DMS114 treated with DMSO at 0.1 percent for 48 hours (cell line): ENCODE data around the gene SELENON.
"Not testable (repeated sequence)": the region's sequence is repeated elsewhere in the genome, so short reads cannot be mapped to it uniquely, and the experiment has no call there.

Experiments used
- DNase-seq: peaks from one replicate; lab custom pipeline; 2025; ENCODE audit not compliant: unreplicated experiment; lab: John Stamatoyannopoulos, UW

The SELENON gene

DNA sequence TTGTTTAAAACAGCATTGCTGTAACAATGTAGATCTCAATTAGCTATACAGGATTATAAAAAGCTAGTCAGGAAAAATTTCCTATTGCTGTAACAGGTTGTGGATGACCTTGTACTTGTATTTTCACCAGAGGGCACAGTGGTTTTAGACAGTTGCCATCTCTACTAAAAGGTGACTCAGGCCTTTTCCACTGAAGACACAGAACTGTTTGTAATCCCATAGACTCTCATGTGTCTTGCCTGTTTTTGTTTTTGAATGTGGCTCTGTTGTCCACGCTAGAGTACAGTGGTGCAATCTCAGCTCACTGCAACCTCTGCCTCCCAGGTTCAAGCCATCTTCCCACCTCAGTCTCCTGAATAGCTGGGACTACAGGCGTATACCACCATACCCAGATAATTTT lies 25.6 kb downstream of the SELENON start:
- DNase-seq = no peak

- no peak for DNase-seq
These were observed 26.6 kb downstream of the SELENON start for GRCh38 chr1:25826571-25826970.

GRCh38 chr1:25828491-25828890 lies 28.5 kb downstream of the SELENON start:
- no peak for DNase-seq

DNA sequence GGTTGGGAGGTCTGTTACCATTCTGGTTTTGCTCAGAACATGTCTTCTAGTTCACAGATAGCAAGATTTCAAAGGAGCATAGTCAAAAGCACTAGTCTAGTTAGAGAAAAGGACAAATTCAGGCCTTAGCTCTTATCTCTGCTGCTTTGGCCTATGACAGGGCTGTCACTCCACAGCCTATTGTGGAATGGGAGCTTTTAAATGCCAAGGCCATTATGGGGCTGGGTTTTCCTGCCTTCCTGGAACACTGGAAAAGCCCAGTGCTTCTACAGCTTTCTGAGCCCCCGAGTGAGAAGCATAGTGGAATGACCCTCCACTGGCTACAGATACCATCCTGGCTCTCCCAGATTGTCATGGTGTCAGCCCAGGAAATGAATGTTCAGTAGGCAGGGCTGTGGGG lies 29.1 kb downstream of the SELENON start:
- no peak for DNase-seq

- no peak for DNase-seq
These were observed 31.7 kb downstream of the SELENON start for GRCh38 chr1:25831569-25832196.

DNA sequence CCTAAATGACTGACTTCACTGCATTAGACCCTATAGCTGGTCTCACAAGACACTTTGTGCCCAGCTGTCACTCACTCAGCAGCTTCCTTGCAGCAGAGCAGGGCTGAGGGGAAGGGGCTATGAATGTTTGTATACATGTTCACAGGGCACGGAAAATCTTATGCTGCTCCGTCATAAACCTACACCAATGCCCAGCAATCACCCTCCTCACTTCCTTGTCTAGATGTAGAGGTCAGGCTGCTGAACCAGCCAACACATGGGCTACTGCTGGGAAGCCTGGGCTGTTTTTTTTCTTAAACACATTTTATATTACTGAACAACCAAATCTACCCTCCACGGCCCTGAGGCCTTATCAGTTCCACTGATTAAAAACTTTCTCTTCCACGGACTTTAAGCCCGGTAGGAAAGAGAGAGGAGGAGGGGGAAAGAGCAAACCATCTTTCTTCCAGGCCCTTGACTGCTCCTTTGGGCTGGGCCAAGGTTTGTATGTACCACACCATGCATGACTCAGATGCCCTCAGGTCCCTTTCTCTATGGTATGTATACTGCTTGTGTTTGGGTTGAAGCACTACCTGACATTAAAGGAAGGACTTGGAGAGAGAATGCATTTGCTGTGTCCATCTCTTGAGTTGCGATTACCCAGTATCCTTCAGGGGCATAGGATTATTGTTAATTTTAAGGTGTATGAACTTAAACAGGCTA lies 32.5 kb downstream of the SELENON start:
- DNase-seq = no peak

DNA sequence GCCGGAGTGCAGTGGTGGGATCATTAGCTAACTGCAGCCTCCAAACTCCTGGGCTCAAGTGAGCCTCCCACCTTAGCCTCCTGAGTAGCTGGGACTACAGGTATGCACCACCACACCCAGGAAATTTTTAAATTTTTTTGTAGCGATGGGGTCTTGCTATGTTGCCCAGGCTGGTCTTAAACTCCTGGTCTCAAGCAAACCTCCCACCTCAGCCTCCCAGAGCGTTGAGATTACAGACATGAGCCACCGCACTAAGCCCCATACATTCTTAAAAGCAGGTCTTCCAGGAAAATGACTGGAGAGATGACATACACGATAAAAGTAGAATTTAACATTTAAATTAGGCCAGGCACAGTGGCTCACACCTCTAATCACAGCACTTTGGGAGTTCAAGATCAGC lies 33.2 kb downstream of the SELENON start:
- DNase-seq = no peak

DNA sequence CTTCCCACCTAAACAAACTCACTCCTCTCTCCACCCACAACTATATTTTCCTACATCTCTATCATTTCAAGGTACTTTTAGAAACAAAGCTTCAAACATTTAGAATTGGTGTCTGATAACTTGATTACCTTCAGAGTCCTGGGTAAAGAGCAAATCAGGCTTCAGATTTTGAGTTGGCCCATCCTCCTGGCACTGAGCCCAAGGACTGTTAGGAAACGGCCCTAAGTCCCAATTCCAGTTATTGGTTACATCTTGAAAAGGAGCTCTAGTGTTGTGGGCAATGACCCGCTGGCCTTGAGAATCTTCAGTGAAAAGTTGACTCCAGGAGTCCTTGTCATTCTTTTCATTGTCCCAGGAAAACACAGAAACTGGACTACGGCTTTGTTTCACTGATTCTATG lies 34.9 kb downstream of the SELENON start:
- no peak for DNase-seq

DNA sequence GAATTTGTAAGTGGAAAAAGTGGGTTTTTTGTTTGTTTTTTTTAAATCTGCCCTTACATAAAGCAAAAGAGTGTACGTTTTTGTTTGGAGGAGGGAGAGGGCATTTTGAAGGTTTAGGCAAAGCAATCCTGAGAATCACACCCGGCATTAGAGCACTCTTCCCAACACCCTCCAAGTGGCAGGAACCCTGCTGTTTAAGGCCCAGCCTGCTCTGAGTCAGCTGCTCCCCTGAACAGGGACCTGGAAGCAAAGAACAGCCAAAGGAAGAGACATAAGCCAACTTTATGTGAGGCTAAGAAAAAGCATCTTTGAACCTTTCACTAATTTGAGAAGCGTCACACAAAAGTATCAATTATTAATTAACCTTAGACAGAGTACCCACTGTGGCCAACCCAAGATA lies 36.7 kb downstream of the SELENON start:
- no peak for DNase-seq

GRCh38 chr1:25837262-25837875 lies 37.4 kb downstream of the SELENON start:
- DNase-seq = no peak

- DNase-seq = not testable (repeated sequence)
These were observed 39.8 kb downstream of the SELENON start for GRCh38 chr1:25839808-25840207.

GRCh38 chr1:25843483-25843882 lies 43.5 kb downstream of the SELENON start:
- DNase-seq = no peak

GRCh38 chr1:25844536-25845337 lies 44.7 kb downstream of the SELENON start:
- DNase-seq = no peak

DNA sequence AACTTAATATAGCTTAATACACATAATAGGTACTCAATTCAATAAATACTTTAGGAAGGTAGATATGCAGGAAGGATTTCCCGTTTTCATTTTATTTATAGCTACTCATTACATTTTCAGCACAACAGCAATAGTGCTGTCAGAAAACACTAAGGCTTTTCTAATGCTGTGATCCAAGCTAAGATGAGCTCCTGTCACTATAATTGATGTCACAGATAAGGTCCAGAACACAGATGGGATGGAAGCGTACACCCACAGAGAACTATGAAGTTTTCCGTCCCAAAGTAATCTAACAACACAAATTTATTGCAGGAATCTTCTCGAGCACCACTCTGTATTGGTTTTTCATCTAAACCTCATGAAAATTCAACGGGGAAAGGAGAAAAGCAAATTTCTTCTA lies 45.7 kb downstream of the SELENON start:
- no peak for DNase-seq

DNA sequence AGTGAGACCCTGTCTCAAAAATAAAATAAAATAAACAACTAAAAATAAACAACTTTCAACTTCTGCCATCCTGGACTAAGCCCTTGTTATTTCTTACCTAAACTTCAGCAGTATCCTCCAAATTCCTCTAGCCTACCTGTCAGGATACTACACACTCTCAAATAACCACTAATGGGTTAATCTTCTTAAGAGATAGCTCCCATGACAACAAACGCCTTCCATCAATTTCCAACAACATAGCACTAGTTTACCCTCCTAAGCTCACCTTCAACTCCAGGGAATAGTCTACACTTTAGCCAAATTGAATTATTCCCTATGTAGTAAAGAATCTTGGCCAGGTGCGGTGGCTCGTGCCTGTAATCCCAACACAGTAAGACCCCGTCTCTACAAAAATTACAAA lies 47.9 kb downstream of the SELENON start:
- no peak for DNase-seq

- no peak for DNase-seq
These were observed 48.5 kb downstream of the SELENON start for GRCh38 chr1:25848531-25848930.

GRCh38 chr1:25854554-25854953 lies 54.6 kb downstream of the SELENON start:
- DNase-seq = no peak

DNA sequence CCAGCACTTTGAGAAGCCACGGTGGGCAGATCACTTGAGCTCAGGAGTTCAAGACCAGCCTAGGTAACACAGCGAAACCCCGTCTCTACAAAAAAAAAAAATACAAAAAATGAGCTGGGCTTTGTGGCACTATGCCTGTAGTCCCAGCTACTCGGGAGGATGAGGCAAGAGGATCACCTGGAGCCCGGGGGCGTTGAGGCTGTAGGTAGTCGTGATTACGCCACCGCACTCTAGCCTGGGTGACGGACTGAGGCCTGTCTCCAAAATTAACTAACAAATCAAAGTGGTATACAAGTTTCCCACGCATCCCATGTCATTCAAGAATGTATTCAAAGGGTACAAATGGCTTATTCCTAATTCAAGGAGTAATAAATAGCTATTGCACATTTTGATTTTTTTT lies 56.9 kb downstream of the SELENON start:
- no peak for DNase-seq

- DNase-seq = no peak
These were observed 58.5 kb downstream of the SELENON start for GRCh38 chr1:25858494-25858893.

- DNase-seq = peak; percentile 84
These were observed 59.2 kb downstream of the SELENON start, which contains the start of gene AUNIP for GRCh38 chr1:25858906-25859789. Gene AUNIP, minus strand, starts transcription at chr1:25859457. Its CDS starts 100 bp downstream, at chr1:25859357.
